Activated CD4-positive, alpha-beta T cell treated with anti-CD3 and anti-CD28 coated beads, Interleukin-2, amount 50 U/mL, for 24 hours (primary cell): ENCODE data around the gene KANSL2.
"Not testable (repeated sequence)": the region's sequence is repeated elsewhere in the genome, so short reads cannot be mapped to it uniquely, and the experiment has no call there.

Source experiments
- DNase-seq, 2 donors: peaks; one replicate each; pipeline ENCODE4 v3.0.0-alpha.2; 2020; ENCODE audit warnings: low read depth in 1 of 2, low spot score in 1 of 2

The KANSL2 gene

DNA sequence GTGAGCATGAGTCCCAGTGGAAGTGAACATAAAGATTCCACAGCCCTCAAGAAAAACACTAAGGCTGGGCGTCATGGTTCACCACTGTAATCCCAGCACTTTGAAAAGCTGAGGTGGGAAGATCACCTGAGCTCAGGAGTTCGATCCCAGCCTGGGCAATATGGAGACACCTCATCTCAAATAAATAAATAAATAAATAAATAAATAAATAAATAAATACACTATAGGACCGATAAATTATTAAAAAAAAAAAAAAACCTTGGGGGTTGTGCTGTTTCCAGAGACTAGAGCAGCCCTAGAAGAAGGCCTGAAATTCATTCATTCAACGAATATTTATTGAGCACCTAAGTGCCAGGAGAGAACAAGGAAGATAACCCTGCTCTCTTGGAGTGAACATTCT lies 1.5 kb upstream of the KANSL2 start:
- DNase-seq = no peak

DNA sequence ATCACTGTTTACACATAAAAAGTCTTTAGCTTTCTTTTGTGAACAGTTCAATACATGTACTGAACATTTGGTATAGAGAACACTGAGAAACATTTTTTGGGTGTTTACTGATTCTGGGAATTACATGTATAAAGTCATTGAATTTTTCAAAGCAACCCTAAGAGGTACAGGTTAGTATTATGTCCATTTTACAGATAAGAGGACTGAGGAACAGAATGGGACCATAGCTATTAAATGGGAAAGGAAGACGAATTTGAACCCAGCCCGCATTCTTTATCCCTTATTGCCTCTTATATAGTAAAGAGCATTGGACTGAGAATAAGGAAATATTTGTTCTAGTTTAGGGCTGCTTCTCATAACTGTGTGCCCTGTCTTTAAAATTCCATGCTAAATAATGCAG lies 889 bp upstream of the KANSL2 start:
- no peak for DNase-seq

DNA sequence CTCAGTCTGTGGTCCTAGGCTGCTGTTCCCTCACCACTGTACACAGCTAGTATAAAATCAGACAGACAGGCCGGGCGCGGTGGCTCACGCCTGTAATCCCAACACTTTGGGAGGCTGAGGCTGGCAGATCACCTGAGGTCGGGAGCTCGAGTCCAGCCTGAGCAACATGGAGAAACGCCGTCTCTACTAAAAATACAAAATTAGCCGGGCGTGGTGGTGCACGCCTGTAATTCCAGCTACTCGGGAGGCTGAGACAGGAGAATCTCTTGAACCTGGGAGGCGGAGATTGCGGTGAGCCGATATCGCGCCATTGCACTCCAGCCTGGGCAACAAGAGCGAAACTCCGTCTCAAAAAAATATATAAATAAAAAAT lies 481 bp upstream of the KANSL2 start:
- DNase-seq = not testable (repeated sequence)

DNA sequence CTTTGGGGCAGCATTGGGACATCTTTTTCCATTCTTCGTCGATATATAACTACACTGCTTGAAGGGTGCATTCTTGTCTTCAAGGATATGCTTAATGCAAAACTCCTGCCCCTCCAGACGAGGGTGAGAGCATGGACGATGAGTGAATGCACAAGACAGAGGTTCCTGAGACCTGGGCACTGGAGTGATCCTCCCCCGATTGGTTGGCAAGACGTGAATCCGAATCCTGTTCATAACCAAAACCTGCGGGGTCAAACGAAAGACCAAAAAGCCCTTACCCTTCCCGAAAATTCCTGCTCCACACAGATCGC lies 684 bp downstream of the KANSL2 start:
- no peak for DNase-seq

DNA sequence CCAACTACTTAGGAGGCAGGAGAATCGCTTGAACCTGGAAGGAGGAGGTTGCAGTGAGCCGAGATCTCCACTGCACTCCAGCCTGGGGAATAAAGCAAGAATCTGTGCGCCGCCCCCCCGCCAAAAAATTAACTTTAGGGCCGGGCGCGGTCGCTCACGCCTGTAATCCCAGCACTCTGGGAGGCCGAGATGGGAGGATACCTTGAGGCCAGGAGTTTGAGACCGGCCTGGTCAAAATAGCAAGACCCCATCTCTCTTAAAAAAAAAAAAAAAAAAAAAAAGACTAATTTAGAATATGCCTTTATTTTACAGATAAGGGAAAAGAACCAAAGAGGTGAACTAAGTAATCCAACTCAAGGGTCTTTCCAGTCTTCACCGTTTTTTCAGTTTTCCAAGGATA lies 1.2 kb downstream of the KANSL2 start:
- no peak for DNase-seq

DNA sequence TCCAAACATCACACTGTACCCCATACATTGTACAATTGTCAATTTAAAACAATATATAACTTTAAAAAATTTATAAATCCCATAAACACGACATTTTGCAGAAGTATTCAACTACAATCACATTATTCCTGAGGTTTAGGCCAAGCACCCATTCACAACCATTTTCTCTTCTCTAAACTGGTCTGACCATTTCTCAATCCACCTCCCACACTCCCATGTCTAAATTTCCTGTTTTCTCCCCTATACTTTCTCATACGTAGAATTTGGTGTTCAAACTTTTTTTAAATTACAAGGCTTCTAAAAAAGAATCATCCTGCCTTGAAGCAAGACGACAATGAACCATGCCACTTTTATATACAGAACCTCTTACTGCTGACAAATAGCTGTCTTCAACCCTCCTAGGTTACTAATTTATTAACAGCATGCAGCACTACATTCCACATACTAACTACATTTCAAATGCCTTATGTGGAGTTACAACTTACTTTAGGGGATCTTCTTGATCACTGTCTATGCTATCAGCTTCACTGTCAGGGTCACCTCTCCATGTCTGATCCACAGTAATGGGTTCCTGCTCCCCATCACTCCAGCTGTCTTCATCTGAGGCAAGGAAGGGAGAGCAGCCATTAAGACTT lies 3.4 kb downstream of the KANSL2 start:
- no peak for DNase-seq

DNA sequence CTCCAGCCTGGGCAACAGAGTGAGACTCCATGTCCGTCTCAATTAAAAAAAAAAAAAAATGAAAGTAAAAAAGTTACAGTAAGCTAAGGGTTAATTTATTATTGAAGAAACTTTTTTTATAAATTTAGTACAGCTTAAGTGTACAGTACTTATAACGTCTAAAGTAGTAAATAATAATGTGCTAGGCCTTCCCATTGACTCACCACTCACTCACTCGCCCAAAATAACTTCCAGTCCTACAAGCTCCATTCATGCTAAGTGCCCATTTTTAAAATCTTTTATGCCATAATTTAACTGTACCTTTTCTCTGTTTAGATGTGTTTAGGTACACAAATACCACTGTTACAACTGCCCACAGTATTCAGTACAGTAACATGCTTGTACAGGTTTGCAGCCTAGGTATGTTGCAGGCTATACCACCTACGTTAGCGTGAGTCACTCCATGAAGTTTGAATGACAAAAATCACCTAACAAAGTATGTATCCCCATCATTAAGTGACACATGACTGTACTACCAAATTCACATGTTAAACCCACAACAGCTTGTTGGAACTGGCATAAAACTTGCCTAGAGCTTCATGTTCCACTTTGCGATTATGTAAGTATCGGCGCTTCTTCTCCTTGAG lies 10.7 kb downstream of the KANSL2 start:
- DNase-seq = no peak

DNA sequence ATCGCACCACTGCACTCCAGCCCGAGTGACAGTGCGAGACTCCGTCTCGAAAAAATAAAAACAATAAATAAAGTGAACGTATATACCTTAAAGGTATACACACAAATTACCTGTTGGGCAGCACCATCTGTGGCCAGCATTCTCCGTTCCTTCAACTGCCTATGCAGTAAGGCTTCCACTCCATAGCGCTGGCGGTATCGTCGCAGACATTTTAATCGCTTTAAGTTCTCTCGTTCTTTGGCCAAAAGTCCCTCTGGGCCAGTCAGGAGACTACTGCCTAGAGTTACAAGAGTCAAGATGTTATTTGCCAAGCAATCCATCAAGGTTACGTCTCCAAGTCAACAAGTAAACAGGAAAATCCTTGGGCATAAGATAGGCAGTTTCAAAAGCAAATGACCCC lies 13.0 kb downstream of the KANSL2 start:
- no peak for DNase-seq

DNA sequence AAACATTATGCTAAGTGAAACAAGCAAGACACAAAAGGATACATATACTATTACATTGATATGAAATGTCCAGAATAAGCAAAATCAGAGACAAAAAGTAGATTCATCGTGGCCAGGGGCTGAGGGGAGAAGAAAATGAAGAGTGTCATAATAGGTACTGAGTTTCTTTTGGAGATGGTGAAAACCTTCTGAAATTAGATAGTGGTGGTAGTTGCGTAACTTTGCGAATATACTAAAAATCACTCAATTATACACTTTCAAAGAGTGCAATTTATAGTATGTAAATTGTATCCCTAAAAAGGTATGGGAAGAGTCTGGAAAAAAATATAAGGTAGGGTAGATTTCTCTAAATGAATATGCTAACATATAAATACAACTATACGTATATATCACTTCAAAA lies 22.2 kb downstream of the KANSL2 start:
- DNase-seq = no peak

DNA sequence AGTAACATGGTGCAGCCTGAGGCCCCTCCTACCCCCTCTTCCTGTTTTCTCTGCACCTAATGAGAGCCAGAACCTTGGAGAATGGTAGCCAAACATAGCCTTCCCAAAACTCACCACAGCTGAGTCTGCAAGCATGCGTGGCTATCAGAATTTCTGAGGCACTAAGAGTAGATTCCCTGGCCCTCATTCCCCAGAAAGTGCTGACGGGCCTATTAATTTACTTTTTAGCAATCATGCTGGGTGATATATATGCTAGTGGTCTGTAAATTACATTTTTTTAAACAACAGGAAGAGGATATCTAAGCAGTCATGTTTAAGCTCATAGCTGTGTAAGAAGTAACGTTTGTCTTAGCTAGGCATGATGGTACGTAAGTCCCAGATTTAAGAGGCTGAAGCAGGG lies 30.4 kb downstream of the KANSL2 start:
- DNase-seq = no peak

DNA sequence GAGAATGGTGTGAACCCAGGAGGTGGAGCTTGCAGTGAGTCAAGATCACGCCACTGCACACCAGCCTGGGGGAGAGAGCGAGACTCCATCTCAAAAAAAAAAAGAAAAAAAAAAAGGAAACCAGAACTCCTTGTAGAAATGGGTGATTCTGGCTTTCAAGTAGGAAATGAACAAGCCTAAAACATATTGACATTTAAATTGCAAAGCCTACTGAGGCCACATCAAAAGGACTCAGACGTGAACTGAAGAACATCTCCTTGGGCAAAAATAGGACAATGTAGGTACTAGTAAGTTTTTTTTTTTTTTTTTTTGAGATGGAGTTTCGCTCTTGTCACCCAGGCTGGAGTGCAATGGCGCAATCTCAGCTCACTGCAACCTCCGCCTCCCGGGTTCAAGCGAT lies 36.7 kb downstream of the KANSL2 start:
- not testable (repeated sequence) for DNase-seq

DNA sequence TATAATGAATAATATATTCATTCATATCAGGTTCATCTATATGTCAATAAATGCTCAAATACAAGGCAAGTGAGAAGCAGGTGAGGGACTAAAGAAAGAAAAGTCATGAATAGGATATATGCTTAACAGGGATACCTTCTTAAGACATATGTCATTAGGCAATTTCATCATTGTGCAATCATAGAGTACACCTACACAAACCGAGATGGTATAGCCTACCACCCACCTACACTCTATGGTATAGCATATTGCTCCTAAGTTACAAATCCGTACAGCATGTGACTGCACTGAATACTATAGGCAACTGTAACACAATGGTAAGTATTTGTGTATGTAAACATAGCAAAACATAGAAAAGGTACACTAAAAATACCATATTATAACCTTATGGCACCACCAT lies 39.0 kb downstream of the KANSL2 start:
- no peak for DNase-seq

DNA sequence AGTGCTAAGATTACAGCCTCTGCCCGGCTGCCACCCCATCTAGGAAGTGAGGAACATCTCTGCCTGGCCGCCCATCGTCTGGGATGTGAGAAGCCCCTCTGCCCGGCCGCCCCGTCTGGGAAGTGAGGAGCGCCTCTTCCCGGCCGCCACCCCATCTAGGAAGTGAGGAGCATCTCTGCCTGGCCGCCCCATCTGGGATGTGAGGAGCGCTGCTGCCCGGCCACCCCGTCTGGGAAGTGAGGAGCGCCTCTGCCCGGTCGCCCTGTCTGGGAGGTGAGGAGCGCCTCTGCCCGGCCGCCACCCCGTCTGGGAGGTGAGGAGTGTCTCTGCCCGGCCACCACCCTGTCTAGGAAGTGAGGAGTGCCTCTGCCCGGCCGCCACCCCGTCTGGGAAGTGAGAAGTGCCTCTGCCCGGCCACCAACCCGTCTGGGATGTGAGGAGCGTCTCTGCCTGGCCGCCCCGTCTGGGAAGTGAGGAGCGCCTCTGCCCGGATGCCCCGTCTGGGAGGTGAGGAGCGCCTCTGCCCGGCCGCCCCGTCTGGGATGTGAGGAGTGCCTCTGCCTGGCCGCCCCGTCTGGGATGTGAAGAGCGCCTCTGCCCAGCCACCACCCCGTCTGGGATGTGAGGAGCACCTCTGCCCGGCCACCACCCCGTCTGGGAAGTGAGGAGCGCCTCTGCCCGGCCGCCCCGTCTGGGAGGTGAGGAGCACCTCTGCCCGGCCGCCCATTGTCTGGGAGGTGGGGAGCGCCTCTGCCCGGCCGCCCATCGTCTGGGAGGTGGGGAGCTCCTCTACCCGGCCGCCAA lies 40.1 kb downstream of the KANSL2 start:
- not testable (repeated sequence) for DNase-seq

DNA sequence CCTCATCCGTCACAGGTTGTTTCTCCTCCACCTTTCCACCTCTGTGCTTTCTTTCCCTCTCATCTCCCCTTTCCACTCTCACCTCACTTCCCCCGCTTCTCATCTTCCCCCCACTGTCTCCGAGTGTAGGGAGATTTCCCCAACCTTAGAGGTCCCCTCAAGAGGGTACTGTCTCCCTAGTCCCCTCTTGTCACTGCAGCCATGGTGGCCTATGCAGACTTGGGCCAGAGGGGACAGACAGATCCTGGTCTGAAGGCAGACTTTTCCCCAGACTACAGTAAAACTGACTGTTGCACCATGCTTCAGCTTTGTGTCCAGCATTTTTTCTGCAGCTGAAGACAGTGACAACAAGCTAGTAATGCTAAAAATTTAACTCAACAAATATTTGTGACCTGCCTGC lies 41.2 kb downstream of the KANSL2 start:
- no peak for DNase-seq

DNA sequence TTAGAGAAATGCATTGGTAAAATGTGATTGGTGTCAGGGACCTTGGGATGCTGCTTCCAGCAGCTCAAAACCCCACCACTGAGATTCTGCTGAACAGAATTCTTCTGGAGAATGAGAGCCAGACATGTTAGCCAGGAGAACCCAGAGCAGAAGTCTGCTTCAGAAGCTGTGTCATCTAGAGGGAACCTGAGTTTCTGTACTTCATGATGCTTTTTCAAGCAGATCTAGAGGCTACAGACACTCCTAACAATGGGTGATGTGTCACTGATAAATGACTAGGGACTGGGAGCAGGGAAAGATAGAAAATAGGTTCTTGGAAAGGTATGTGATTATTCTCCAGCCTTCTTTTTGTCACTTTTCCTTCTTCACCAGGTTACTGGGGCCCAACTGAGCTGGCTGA lies 41.6 kb downstream of the KANSL2 start:
- no peak for DNase-seq

DNA sequence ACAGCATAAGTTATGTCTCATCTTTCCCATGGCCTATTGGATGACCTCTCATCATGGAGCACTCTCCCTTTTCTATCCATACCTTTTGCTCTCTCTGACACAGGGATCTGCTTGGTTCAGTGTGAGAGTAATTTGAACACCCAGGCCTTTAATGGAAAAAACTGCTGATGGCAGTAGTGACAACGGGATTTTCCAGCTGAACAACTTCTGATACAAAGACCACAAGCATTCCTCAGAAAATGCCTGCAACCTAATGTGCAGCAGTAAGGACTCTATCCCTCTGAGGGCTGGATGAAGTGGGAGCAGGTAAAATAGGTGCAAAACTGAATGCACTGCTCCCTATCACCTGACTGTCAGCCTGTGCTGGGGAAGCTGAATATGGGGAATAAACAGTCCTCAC lies 51.0 kb downstream of the KANSL2 start:
- no peak for DNase-seq

DNA sequence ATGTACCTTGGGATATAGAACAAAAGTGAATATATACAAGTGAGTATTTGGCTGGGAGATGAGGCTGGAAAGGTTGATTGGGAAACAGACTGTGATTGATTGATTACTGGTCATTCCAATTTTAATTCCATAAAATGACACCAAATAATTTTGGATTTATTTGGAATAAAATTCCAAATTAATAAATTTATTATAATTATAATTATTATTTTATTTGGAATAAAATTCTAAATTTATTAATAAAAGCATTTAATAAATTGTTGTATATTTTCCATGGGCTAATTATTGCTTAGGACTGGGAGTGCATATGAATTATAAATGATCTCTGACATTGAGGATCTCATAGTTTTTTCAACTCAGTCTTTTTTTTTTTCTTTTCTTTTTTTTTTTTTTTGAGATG lies 51.7 kb downstream of the KANSL2 start:
- no peak for DNase-seq

DNA sequence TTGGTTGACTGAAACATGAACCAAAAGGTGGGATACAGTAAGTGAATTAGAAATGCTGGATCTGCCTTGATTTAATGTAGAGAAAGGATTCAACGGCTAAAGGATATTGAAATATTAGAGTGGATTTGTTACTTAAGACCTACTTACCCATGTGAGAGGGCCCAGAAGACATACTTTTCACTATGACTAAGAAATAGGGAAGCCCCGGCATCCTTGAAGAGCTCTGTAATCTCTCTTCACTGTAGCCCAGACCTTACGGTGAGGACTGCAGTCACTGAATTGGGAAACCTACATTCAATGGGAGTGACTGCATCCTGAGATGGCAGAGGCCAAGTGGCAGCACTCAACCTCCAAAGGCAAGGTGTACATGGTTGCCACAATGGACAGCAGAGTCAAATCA lies 52.5 kb downstream of the KANSL2 start:
- no peak for DNase-seq

DNA sequence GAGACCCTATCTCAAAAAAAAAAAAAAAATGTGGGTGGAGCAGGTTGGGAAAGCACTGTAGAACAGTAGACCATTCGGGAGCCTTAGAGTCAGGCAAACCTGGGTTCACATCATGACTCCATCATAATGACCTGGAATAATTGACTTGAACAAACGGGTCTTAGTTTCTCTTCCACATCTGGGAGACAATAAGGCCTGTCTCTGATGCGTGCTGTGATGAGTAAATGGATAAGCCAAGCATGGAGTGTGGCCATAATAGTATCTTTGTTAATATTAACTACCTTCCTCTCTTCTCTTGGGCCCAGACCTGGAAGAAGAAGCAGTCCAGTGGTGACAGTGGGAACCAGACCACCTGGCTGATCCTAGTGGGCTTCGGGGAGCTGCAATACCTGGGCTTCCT lies 54.5 kb downstream of the KANSL2 start:
- DNase-seq = no peak

DNA sequence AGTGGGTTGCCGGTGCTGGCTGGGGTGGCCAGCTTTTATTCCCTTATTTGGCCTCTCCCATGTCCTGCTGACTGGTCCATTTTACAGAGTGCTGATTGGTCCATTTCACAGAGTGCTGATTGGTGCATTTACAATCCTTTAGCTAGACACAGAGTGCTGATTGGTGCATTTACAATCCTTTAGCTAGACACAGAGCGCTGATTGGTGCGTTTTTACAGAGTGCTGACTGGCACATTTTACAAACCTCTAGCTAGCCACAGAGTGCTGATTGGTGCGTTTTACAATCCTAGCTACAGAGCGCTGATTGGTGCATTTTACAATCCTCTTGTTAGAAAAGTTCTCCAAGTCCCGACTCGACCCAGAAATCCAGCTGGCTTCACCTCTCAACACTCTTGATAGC lies 59.0 kb downstream of the KANSL2 start:
- not testable (repeated sequence) for DNase-seq

DNA sequence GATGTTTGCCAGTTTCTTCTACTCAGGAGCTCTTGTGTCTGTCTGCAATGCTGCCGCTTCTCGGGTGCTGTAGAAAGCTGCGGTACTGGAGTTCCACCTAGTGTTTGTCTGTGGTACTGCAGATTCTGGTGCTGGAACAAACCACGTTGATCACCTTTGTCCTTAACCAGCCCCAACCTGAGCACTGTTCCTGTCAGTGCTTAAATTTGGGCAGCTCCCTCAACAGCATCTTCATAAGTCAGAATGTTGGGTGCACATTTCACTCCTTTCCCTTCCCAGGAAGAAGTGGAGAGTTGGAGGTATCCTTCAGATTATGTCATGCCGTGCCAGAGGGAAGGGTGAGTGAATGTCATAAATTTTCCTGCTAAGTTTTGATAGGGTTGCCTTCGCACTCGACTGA lies 63.5 kb downstream of the KANSL2 start:
- DNase-seq = peak; percentile 44 to 81

DNA sequence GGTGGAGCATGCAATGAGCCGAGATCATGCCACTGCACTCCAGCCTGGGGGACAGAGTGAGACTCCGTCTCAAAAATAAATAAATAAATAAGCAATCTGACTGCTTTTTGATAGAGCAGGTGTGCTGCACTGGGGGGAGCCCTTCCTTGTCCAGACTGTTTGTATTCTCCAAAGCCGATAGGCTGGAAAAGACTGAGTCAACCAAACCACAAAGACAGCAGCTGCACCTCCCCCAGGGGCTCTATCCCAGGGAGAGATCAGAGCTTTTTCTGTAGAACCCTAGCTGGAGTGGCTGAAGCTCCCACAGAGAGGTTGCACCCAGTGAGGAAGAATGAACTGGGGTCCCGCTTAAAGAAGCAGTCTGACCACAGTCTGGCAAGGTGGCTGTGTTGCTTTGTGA lies 66.4 kb downstream of the KANSL2 start:
- DNase-seq = no peak

DNA sequence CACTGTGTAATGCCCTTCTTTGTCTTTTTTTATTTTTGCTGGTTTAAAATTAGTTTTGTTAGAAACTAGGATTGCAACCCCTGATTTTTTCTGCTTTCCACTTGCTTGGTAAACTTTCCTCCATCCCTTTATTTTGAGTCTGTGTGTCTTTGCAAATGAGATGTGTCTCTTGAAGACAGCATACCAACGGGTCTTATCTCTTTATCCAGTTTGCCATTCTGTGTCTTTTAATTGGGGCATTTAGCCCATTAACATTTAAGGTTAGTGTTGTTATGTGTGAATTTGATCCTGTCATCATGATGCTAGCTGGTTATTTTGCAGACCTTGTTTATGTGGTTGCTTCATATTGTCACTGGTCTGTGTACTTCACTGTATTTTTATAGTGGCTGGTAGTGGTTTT lies 68.7 kb downstream of the KANSL2 start:
- no peak for DNase-seq
